Sigmoid colon (tissue), 7 donors: Measurements from ENCODE around the gene MLLT6. TPM values are rescaled to one million over a fixed set of nuclear protein-coding genes. Genes with fewer than 3 reads are reported as not detected.

Experiments
- DNase-seq: peaks from one replicate; pipeline ENCODE4 v3.0.0-alpha.2; 2019
- H3K27ac ChIP-seq, 4 donors: fragments of 200-600 bp; sonication (generic); one replicate each; pipeline ENCODE4 v1.5.1; 2016 to 2019; ENCODE audit warnings: mild to moderate bottlenecking in 1 of 4
- H3K27me3 ChIP-seq, 3 donors: fragments of 200-600 bp; sonication (generic); one replicate each; pipeline ENCODE4 v1.5.1; 2019; ENCODE audit warnings: mild to moderate bottlenecking in 1 of 3
- H3K36me3 ChIP-seq, 4 donors: fragments of 200-600 bp; sonication (generic); one replicate each; pipeline ENCODE4 v1.5.1; 2016 to 2019
- H3K4me1 ChIP-seq, 4 donors: fragments of 200-600 bp; sonication (generic); one replicate each; pipeline ENCODE4 v1.5.1; 2017 to 2019
- H3K4me3 ChIP-seq, 4 donors: fragments of 200-600 bp; sonication (generic); one replicate each; pipeline ENCODE4 v1.5.1; 2017 to 2019; ENCODE audit warnings: mild to moderate bottlenecking in 2 of 4, moderate library complexity in 1 of 4
- H3K9me3 ChIP-seq, 4 donors: fragments of 200-600 bp in 3 of 4; sonication (generic) in 3 of 4; one replicate each; pipeline versions ENCODE4 v1.5.1 to v1.6.1; 2013 to 2019
- CTCF ChIP-seq, 4 experiments: fragments of 450-650 bp in 3 of 4; fragments of 200-600 bp in 1 of 4; IDR thresholded peaks; one replicate each; pipeline ENCODE4 v1.5.1; 2016 to 2019; ENCODE audit warnings: antibody characterized with exemption in 4 of 4, mild to moderate bottlenecking in 3 of 4, moderate library complexity in 2 of 4
- EP300 ChIP-seq, 4 donors: sonication (generic); formaldehyde crosslinking; IDR thresholded peaks; one replicate each; pipeline ENCODE4 v1.6.1; 2017; ENCODE audit warnings: antibody characterized with exemption in 4 of 4
- POLR2A ChIP-seq, 2 donors: fragments of 450-650 bp; IDR thresholded peaks; one replicate each; pipeline ENCODE4 v1.6.1; 2016; ENCODE audit warnings: antibody characterized with exemption in 2 of 2, mild to moderate bottlenecking in 2 of 2, moderate library complexity in 2 of 2
- POLR2AphosphoS5 ChIP-seq, 4 donors: sonication (generic); formaldehyde crosslinking; IDR thresholded peaks; one replicate each; pipeline ENCODE4 v1.6.1; 2017; ENCODE audit warnings: antibody characterized with exemption in 4 of 4
- WGBS, 2 donors: extraction: QIAGEN DNeasy Blood & Tissue Kit; methylation state at CpG; one replicate each; pipeline ENCODE4 v1.1.7; 2013; 5-methylcytosine and 5-hydroxymethylcytosine counted together
- intact Hi-C: fragments of 100-400 bp; cut with DNase I; formaldehyde crosslinking; loops from one replicate; pipeline ENCODE4 v1.15.1; 2023
- polyA plus RNA-seq, 3 donors: library from polyadenylated mRNA; stranded (reverse); fragments of 200-250 nt; gene quantifications; one replicate each; pipeline ENCODE4 v1.2.3, GENCODE V29; 2013
- total RNA-seq, 4 donors: library from RNA; depleted of rRNA; stranded (reverse); fragments of >200 nt; gene quantifications; one replicate each; pipeline ENCODE4 v1.1.0, GENCODE V29; 2016
- donor health status: healthy with polysubstance abuse.
- donor health status: Bipolar disorder and iron deficiency.
- donor health status: healthy.

The MLLT6 gene
- total and polyA plus RNA-seq, 7 donors = 15.3 to 90.3 (median 51.5) TPM

- H3K9me3 ChIP-seq = no peaks in the 10 kb centered on the region
- H3K27me3 ChIP-seq = no peaks in the 10 kb centered on the region
- H3K27ac ChIP-seq = no peak overlapping the region
- intact Hi-C loops = no loop called here
- peaks cover 0 to 14% (median 8%) of the 10 kb centered on the region in 4 donors for H3K4me1 ChIP-seq
- no peak for DNase-seq
- no peak overlapping the region for H3K4me3 ChIP-seq
- H3K36me3 ChIP-seq = peaks cover 14 to 99% (median 52%) of the 10 kb centered on the region in 4 donors
- WGBS, 2 donors = 77 to 86% methylated on average over 26 of the region's 26 CpGs
- TF ChIP-seq EP300 (IDR thresholded peaks at IDR 0.05) = no peak
Measured at GRCh38 chr17:38711792-38712571, 6.9 kb downstream of the MLLT6 start.

- H3K4me1 ChIP-seq = peaks cover 0 to 7% (median 2%) of the 10 kb centered on the region in 4 donors
- peaks cover 20 to 99% (median 57%) of the 10 kb centered on the region in 4 donors for H3K36me3 ChIP-seq
- no peak for TF ChIP-seq POLR2A (IDR thresholded peaks at IDR 0.05)
- no peak for TF ChIP-seq EP300 (IDR thresholded peaks at IDR 0.05)
- no peak for TF ChIP-seq CTCF (IDR thresholded peaks at IDR 0.05)
- TF ChIP-seq POLR2AphosphoS5 (IDR thresholded peaks at IDR 0.05) = no peak
- no peaks in the 10 kb centered on the region for H3K27me3 ChIP-seq
- H3K4me3 ChIP-seq = no peak overlapping the region
- H3K9me3 ChIP-seq = no peaks in the 10 kb centered on the region
- 95 to 96% methylated on average over 10 of the region's 10 CpGs for WGBS, 2 donors
- intact Hi-C loops = no loop called here
- H3K27ac ChIP-seq = no peak overlapping the region
- DNase-seq = no peak
Measured at GRCh38 chr17:38712593-38712992, 7.5 kb downstream of the MLLT6 start.

DNA sequence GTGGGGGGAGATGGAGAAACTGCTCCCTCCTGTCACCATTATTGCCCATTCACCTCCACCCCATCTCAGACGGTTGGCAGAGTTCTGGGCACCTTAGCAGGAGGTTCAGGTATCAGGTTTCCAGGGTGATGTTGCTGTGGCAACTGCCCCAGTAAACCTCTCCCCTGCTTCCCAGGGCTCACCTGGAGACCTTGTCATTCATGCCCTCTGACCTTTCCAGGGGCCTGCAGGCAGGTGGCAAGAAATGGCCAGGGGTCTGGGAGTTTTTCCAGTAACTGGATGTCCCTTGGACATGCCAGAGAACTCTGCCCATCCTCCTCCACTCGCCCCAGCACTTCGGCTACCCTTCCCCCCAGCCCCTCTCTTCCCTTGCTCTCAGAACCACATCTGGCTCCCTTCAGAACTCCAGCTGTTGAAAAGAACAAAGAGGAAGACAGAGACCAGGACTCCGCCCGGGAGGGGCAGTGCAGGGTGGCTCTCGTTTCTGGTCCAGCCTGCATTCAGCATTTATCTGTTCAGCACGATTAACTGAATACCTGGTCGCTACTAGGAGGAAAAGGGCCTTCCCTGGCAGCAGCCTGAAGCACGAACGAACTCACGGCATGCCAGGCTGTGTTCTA is 8.5 kb downstream of the MLLT6 start:
- Histone ChIP-seq H3K4me1 (no peaks in the 10 kb centered on the region), H3K9me3 (no peaks in the 10 kb centered on the region), H3K36me3 (peaks cover 29 to 99% (median 60%) of the 10 kb centered on the region in 4 donors), H3K4me3 (no peak overlapping the region), H3K27ac (no peak overlapping the region), H3K27me3 (no peaks in the 10 kb centered on the region)
- TF ChIP-seq POLR2A (IDR thresholded peaks at IDR 0.05) = no peak
- intact Hi-C loops = no loop called here
- DNase-seq = no peak
- 73 to 75% methylated on average over 11 of the region's 11 CpGs for WGBS, 2 donors

DNA sequence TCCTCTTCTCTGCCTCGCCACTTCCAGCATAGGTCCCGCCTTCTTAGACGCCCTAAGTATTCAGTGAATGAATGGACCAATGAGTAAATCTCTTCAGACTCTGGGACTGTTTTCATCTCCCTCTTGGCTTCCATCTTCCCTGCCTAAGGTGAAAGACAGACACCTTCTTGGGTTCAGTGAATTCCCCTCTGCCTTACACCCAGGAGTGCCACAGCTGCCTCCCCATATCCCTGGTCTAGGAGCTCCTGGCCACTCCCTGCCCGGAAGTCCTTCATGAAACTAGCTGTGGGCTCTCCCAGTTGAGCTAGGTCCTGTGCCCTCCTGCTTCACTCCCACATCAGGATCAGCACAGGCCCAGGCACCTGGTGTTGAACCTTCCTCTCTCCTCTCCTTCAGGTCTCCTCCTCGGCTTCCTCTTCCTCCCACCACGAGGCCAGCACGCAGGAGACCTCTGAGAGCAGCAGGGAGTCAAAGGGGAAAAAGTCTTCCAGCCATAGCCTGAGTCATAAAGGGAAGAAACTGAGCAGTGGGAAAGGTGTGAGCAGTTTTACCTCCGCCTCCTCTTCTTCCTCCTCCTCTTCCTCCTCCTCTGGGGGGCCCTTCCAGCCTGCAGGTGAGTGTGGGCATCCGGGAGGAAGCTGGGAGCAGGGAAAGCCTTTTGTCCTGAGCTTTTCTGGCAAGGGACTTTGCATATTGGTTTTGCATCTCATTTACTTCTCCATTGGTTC is 10.3 kb downstream of the MLLT6 start:
- no peaks in the 10 kb centered on the region for H3K4me1 ChIP-seq
- intact Hi-C loops = no loop called here
- WGBS, 2 donors = 83% methylated on average over 9 of the region's 9 CpGs

More for the DNA sequence above, 10.3 kb downstream of the MLLT6 start:
- peak in 1 of 4 donors; percentile 7 for TF ChIP-seq POLR2AphosphoS5 (IDR thresholded peaks at IDR 0.05)
- no peak for TF ChIP-seq EP300 (IDR thresholded peaks at IDR 0.05)
- TF ChIP-seq CTCF (IDR thresholded peaks at IDR 0.05) = no peak
- no peak for TF ChIP-seq POLR2A (IDR thresholded peaks at IDR 0.05)
- Histone ChIP-seq H3K4me3 (no peak overlapping the region), H3K36me3 (peaks cover 29 to 99% (median 51%) of the 10 kb centered on the region in 4 donors), H3K27me3 (no peaks in the 10 kb centered on the region), H3K27ac (no peak overlapping the region), H3K9me3 (no peaks in the 10 kb centered on the region)
- no peak for DNase-seq
